GM23248 (cell line): ENCODE results near the gene LYVE1. TPM values are rescaled to one million over a fixed set of nuclear protein-coding genes. Genes with fewer than 3 reads are reported as not detected.

ENCODE experiments used
- DNase-seq: peaks from one replicate; pipeline ENCODE4 v3.0.0-alpha.2; 2015
- H2AFZ ChIP-seq: fragments of 200-600 bp; sonication (generic); 2 replicates; pipeline ENCODE4 v1.6.1; 2016; ENCODE audit warnings: antibody characterized with exemption
- H3F3A ChIP-seq: fragments of 200-600 bp; sonication (generic); 2 replicates; pipeline ENCODE4 v1.6.1; 2016; ENCODE audit warnings: mild to moderate bottlenecking, antibody characterized with exemption, mixed run types; ENCODE audit not compliant: insufficient read depth
- H3K27ac ChIP-seq: fragments of 200-600 bp; sonication (generic); 2 replicates; pipeline ENCODE4 v1.5.1; 2016; ENCODE audit warnings: mild to moderate bottlenecking
- H3K27me3 ChIP-seq: fragments of 200-600 bp; sonication (generic); replicated peaks from 2 replicates; pipeline ENCODE4 v1.6.1; 2016; ENCODE audit warnings: mild to moderate bottlenecking; ENCODE audit not compliant: insufficient read depth
- H3K36me3 ChIP-seq: fragments of 200-600 bp; sonication (generic); 2 replicates; pipeline ENCODE4 v1.6.1; 2016; ENCODE audit warnings: low read depth, mild to moderate bottlenecking
- H3K4me1 ChIP-seq: fragments of 200-600 bp; sonication (generic); 2 replicates; pipeline ENCODE4 v1.6.1; 2016; ENCODE audit warnings: mild to moderate bottlenecking; ENCODE audit not compliant: insufficient read depth
- H3K4me2 ChIP-seq: fragments of 200-600 bp; sonication (generic); one replicate; pipeline ENCODE4 v1.6.1; 2016; ENCODE audit warnings: mild to moderate bottlenecking; ENCODE audit not compliant: unreplicated experiment
- H3K4me3 ChIP-seq: fragments of 200-600 bp; sonication (generic); 2 replicates; pipeline ENCODE4 v1.5.1; 2016; ENCODE audit warnings: mild to moderate bottlenecking
- H3K79me2 ChIP-seq: fragments of 200-600 bp; sonication (generic); 2 replicates; pipeline ENCODE4 v1.6.1; 2016; ENCODE audit warnings: mild to moderate bottlenecking; ENCODE audit not compliant: insufficient read depth
- H3K9ac ChIP-seq: fragments of 200-600 bp; sonication (generic); 2 replicates; pipeline ENCODE4 v1.6.1; 2016; ENCODE audit warnings: mild to moderate bottlenecking
- H3K9me2 ChIP-seq: fragments of 200-600 bp; sonication (generic); 2 replicates; pipeline ENCODE4 v1.6.1; 2016; ENCODE audit warnings: mixed run types, mild to moderate bottlenecking, moderate library complexity; ENCODE audit not compliant: insufficient read depth
- H3K9me3 ChIP-seq: fragments of 200-600 bp; sonication (generic); one replicate; pipeline ENCODE4 v1.6.1; 2017; ENCODE audit warnings: low read depth
- H4K20me1 ChIP-seq: fragments of 200-600 bp; sonication (generic); 2 replicates; pipeline ENCODE4 v1.6.0; 2016; ENCODE audit not compliant: insufficient read depth
- EZH2 ChIP-seq: fragments of 200-600 bp; sonication (generic); IDR thresholded peaks from 2 replicates; pipeline ENCODE4 v1.6.1; 2018; ENCODE audit warnings: antibody characterized with exemption, mild to moderate bottlenecking; ENCODE audit not compliant: insufficient read depth, poor library complexity, severe bottlenecking
- EZH2phosphoT487 ChIP-seq: fragments of 200-600 bp; sonication (generic); IDR thresholded peaks from 2 replicates; pipeline ENCODE4 v1.6.1; 2018; ENCODE audit warnings: antibody characterized with exemption, moderate library complexity, mild to moderate bottlenecking, low read depth; ENCODE audit not compliant: insufficient read depth
- WGBS, 2 experiments: methylation state at CpG; one replicate each; pipeline ENCODE4 v1.1.6; 2015 to 2017; ENCODE audit warnings: low lambda C conversion rate in 2 of 2, low coverage in 1 of 2; ENCODE audit errors: missing lambda C conversion rate in 2 of 2; 5-methylcytosine and 5-hydroxymethylcytosine counted together
- in situ Hi-C: fragments of 300-500 bp; cut with MboI; formaldehyde crosslinking; loops from 2 replicates; pipeline ENCODE4 v1.15.0; 2020
- polyA plus RNA-seq: library from polyadenylated mRNA; unstranded; fragments of >200 nt; fragmentation: Nextera tagmentation; extraction: Ambion mirVana; gene quantifications from 2 replicates; pipeline ENCODE4 v1.2.1, GENCODE V29; 2016
- total RNA-seq: library from RNA; depleted of rRNA; stranded (reverse); fragments of >200 nt; shearing (Covaris generic); gene quantifications from 2 replicates; pipeline ENCODE4 v1.2.3, GENCODE V29; 2014

The LYVE1 gene
- total and polyA plus RNA-seq, 2 experiments from 2014 or later, result not detected

GRCh38 chr11:10576035-10576398 is 7.6 kb upstream of the LYVE1 start:
- peaks cover 5% of the 10 kb centered on the region; the same call in 1 of the 2 replicates for H3K4me1 ChIP-seq
- no peaks in the 10 kb centered on the region for H3K36me3 ChIP-seq
- H3K27ac ChIP-seq, result no peak overlapping the region
- H3K79me2 ChIP-seq, result no peaks in the 10 kb centered on the region
- no peaks in the 10 kb centered on the region for H3K9me2 ChIP-seq
- DNase-seq, result no peak
- no peak overlapping the region for H3K4me2 ChIP-seq
- H3F3A ChIP-seq, result no peaks in the 10 kb centered on the region
- no peak overlapping the region for H3K9ac ChIP-seq
- no peak overlapping the region for H3K4me3 ChIP-seq
- H3K27me3 ChIP-seq, result no peaks in the 10 kb centered on the region
- no peak for TF ChIP-seq EZH2phosphoT487
- TF ChIP-seq EZH2, result no peak
- H2AFZ ChIP-seq, result no peak overlapping the region
- no peaks in the 10 kb centered on the region for H4K20me1 ChIP-seq
- in situ Hi-C loops, result no loop called here
- 85 to 90% methylated on average over 4 of the region's 4 CpGs for WGBS, 2 experiments
- H3K9me3 ChIP-seq, result no peaks in the 10 kb centered on the region

- H3K79me2 ChIP-seq, result no peaks in the 10 kb centered on the region
- H3K36me3 ChIP-seq, result no peaks in the 10 kb centered on the region
- H3K27me3 ChIP-seq, result no peaks in the 10 kb centered on the region
- H3K9me2 ChIP-seq, result no peaks in the 10 kb centered on the region
- TF ChIP-seq EZH2phosphoT487 (no peak), EZH2 (no peak)
- no peaks in the 10 kb centered on the region for H3K9me3 ChIP-seq
- H3F3A ChIP-seq, result no peaks in the 10 kb centered on the region
- no peak overlapping the region for H3K4me2 ChIP-seq
- no peak overlapping the region for H2AFZ ChIP-seq
- H4K20me1 ChIP-seq, result no peaks in the 10 kb centered on the region
- no peak overlapping the region for H3K27ac ChIP-seq
- no peak overlapping the region for H3K9ac ChIP-seq
- 84 to 100% methylated on average over 2 to 3 of the region's 3 CpGs for WGBS, 2 experiments
- H3K4me1 ChIP-seq, result peaks cover 5% of the 10 kb centered on the region; the same call in 1 of the 2 replicates
- H3K4me3 ChIP-seq, result no peak overlapping the region
- no peak for DNase-seq
- in situ Hi-C loops, result no loop called here
Observed at GRCh38 chr11:10575346-10576034, 7.0 kb upstream of the LYVE1 start.

GRCh38 chr11:10573556-10573955 is 5.1 kb upstream of the LYVE1 start:
- no peak for TF ChIP-seq EZH2phosphoT487
- TF ChIP-seq EZH2, result no peak
- no peaks in the 10 kb centered on the region for H4K20me1 ChIP-seq
- no peaks in the 10 kb centered on the region for H3K79me2 ChIP-seq
- H3K4me1 ChIP-seq, result peaks cover 5% of the 10 kb centered on the region; the same call in 1 of the 2 replicates
- H2AFZ ChIP-seq, result no peak overlapping the region
- H3K9me2 ChIP-seq, result no peaks in the 10 kb centered on the region
- no peaks in the 10 kb centered on the region for H3K27me3 ChIP-seq
- no peak for DNase-seq
- H3K4me3 ChIP-seq, result no peak overlapping the region
- no peak overlapping the region for H3K4me2 ChIP-seq
- H3K9me3 ChIP-seq, result no peaks in the 10 kb centered on the region
- H3K9ac ChIP-seq, result no peak overlapping the region
- no peaks in the 10 kb centered on the region for H3F3A ChIP-seq
- H3K36me3 ChIP-seq, result no peaks in the 10 kb centered on the region
- 69 to 77% methylated on average over 3 of the region's 3 CpGs for WGBS, 2 experiments
- in situ Hi-C loops, result no loop called here
- H3K27ac ChIP-seq, result no peak overlapping the region

GRCh38 chr11:10573028-10573427 is 4.6 kb upstream of the LYVE1 start:
- H3F3A ChIP-seq, result no peaks in the 10 kb centered on the region
- no peak overlapping the region for H3K27ac ChIP-seq
- no peaks in the 10 kb centered on the region for H3K9me2 ChIP-seq
- no peak overlapping the region for H3K4me2 ChIP-seq
- H3K79me2 ChIP-seq, result no peaks in the 10 kb centered on the region
- TF ChIP-seq EZH2, result no peak
- no peak for TF ChIP-seq EZH2phosphoT487
- no peak overlapping the region for H3K4me3 ChIP-seq
- H3K27me3 ChIP-seq, result no peaks in the 10 kb centered on the region
- no peak for DNase-seq
- no peak overlapping the region for H3K9ac ChIP-seq
- H2AFZ ChIP-seq, result no peak overlapping the region
- peaks cover 5% of the 10 kb centered on the region; the same call in 1 of the 2 replicates for H3K4me1 ChIP-seq
- H4K20me1 ChIP-seq, result no peaks in the 10 kb centered on the region
- in situ Hi-C loops, result no loop called here
- H3K36me3 ChIP-seq, result no peaks in the 10 kb centered on the region
- H3K9me3 ChIP-seq, result no peaks in the 10 kb centered on the region

- no peak overlapping the region for H3K9ac ChIP-seq
- H3K9me2 ChIP-seq, result no peaks in the 10 kb centered on the region
- H3K79me2 ChIP-seq, result no peaks in the 10 kb centered on the region
- H3K27ac ChIP-seq, result no peak overlapping the region
- TF ChIP-seq EZH2phosphoT487 (no peak), EZH2 (no peak)
- no peak for DNase-seq
- H4K20me1 ChIP-seq, result no peaks in the 10 kb centered on the region
- no peaks in the 10 kb centered on the region for H3F3A ChIP-seq
- no peak overlapping the region for H2AFZ ChIP-seq
- in situ Hi-C loops, result no loop called here
- H3K9me3 ChIP-seq, result no peaks in the 10 kb centered on the region
- no peak overlapping the region for H3K4me3 ChIP-seq
- no peaks in the 10 kb centered on the region for H3K27me3 ChIP-seq
- H3K36me3 ChIP-seq, result no peaks in the 10 kb centered on the region
- no peak overlapping the region for H3K4me2 ChIP-seq
- H3K4me1 ChIP-seq, result peaks cover 5% of the 10 kb centered on the region; the same call in 1 of the 2 replicates
- WGBS, 2 experiments, result 92 to 93% methylated on average over 2 of the region's 2 CpGs
Observed at GRCh38 chr11:10572533-10572932, 4.1 kb upstream of the LYVE1 start.
